K562 (cell line): ENCODE results near the gene ATP5PD.

Experiments
- EZH2 ChIP-seq: IDR thresholded peaks from 2 replicates; pipeline ENCODE4 v1.6.1; 2012; ENCODE audit warnings: low read depth, mild to moderate bottlenecking, inconsistent platforms, low read length, borderline replicate concordance
- POLR2A ChIP-seq: fragments of 450-650 bp; conservative IDR thresholded peaks from 2 replicates; pipeline ENCODE4 v1.6.1; 2016
- RAD21 ChIP-seq, 2 experiments: fragments of 250-450 bp in 1 of 2; fragments of 450-650 bp in 1 of 2; sonication (Bioruptor Pico) in 1 of 2; formaldehyde crosslinking in 1 of 2; IDR thresholded peaks in 1 of 2; conservative IDR thresholded peaks in 1 of 2; 2 replicates each; pipeline versions ENCODE4 v1.4.0 to v1.8.0; 2020 to 2022; ENCODE audit warnings: mild to moderate bottlenecking in 2 of 2, moderate library complexity in 1 of 2

DNA sequence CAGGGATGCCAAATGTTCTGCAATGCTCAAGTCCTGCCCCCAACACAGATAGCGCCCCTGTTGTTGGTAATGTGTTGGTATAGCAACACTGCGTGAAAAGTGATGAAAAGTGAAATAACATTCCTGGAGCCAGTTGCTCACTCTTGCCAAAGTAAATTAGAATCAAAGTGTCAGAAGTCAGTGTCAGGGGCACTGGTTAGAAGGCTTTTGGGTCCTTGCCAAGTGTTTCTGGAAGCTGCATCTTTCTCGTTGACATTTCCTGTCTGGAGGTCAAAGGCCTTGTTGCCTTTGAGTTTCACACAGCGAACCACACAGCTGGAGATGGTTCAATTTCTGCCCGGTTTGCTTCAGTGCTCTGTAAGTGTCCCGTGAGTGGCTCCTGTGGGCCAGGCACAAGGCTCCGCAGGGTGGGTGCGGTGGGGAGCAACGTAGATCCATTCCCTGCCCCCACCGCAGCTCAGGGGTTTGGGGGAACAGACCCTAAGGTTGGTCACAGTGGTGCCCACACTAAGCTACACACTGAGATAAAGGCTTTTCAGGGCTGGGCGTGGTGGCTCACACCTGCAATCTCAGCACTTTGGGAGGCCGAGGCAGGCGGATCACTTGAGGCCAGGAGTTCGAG, 37.4 kb upstream of the ATP5PD start:
- TF ChIP-seq RAD21 (CRISPR knock-in tag; conservative IDR thresholded peaks at IDR 0.05 in 1 of 2, IDR thresholded peaks at IDR 0.05 in 1 of 2) (no peak), EZH2 (no peak), POLR2A (no peak)
